Skin epidermis (tissue), 12 donors: ENCODE results near the gene GRAMD2A.

Experiments
- H3K27ac ChIP-seq, 21 experiments: fragments of 200-600 bp; sonication (generic) in 11 of 21; one replicate each; pipeline ENCODE4 v1.5.0; 2020; ENCODE audit warnings: mild to moderate bottlenecking in 3 of 21, inconsistent platforms in 2 of 21, moderate library complexity in 2 of 21
- H3K4me3 ChIP-seq, 7 experiments: fragments of 200-600 bp; sonication (generic) in 2 of 7; one replicate each; pipeline ENCODE4 v1.5.0; 2020; ENCODE audit warnings: inconsistent platforms in 2 of 7, mild to moderate bottlenecking in 2 of 7, moderate library complexity in 1 of 7

GRAMD2A gene

GRCh38 chr15:72116731-72117485 lies 80.7 kb downstream of the GRAMD2A start:
- peak overlapping the region; percentile 74 to 94 (median 90) for H3K4me3 ChIP-seq
- peak overlapping the region in 20 of 21 experiments; percentile 72 to 97 (median 96) for H3K27ac ChIP-seq

- Histone ChIP-seq H3K27ac (no peak overlapping the region), H3K4me3 (no peak overlapping the region)
These were observed 84.1 kb downstream of the GRAMD2A start for GRCh38 chr15:72113347-72114031.

- H3K27ac ChIP-seq, result no peak overlapping the region
- H3K4me3 ChIP-seq, result no peak overlapping the region
These were observed 84.8 kb downstream of the GRAMD2A start for GRCh38 chr15:72112805-72113204.

DNA sequence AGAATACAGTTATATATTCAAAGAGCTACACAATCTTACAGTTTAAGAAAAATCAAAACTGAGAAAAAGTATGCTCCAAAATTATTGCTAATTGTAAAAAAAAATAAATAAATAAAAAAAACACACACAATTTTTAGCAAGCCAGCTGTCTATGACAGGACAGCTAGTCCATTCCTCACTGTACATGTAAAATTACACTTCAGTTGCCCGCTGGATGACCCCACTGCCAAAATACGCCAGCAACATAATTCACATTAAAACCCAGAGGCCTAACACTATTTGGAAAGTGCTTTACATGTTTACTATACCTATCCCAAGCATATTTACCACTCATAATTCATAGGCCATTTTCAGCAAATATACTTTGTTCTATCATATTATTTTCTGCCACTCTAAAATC lies 85.5 kb downstream of the GRAMD2A start:
- H3K27ac ChIP-seq, result no peak overlapping the region

GRCh38 chr15:72110355-72110754 lies 87.2 kb downstream of the GRAMD2A start:
- Histone ChIP-seq H3K4me3 (no peak overlapping the region), H3K27ac (no peak overlapping the region)

More for the DNA sequence above, 85.5 kb downstream of the GRAMD2A start:
- no peak overlapping the region for H3K4me3 ChIP-seq
